T-helper 17 cell (primary cell): ENCODE data around the gene HCFC1. TPM values are rescaled to one million over a fixed set of nuclear protein-coding genes. Genes with fewer than 3 reads are reported as not detected.
A peak's percentile ranks its signal among the peaks of the same experiment; 100 is the strongest.

Experiments used
- ATAC-seq: fragments of 150-1000 bp; cut with Tn5 transposase; 2 replicates; pipeline ENCODE4 v1.10.0; 2021; ENCODE audit warnings: mild to moderate bottlenecking, moderate library complexity
- DNase-seq, 3 donors: peaks; one replicate each; pipeline versions ENCODE4 v3.0.0 to v3.0.0-alpha.2; 2020 to 2021
- H3K9me3 ChIP-seq: one replicate; pipeline ENCODE4 v1.7.0; 2013; ENCODE audit warnings: low read length, mild to moderate bottlenecking; ENCODE audit not compliant: control insufficient read depth, poor library complexity, severe bottlenecking
- H3K27ac Mint-ChIP-seq: one replicate; pipeline ENCODE4 v1.8.0; 2022; ENCODE audit warnings: mild to moderate bottlenecking, moderate library complexity, mixed read lengths
- H3K27me3 Mint-ChIP-seq: one replicate; pipeline ENCODE4 v1.8.0; 2022; ENCODE audit warnings: mixed read lengths
- H3K36me3 Mint-ChIP-seq: one replicate; pipeline ENCODE4 v1.8.0; 2022; ENCODE audit warnings: low read depth, mixed read lengths
- H3K4me1 Mint-ChIP-seq: one replicate; pipeline ENCODE4 v1.8.0; 2022; ENCODE audit warnings: mild to moderate bottlenecking, mixed read lengths
- H3K4me3 Mint-ChIP-seq: one replicate; pipeline ENCODE4 v1.8.0; 2022; ENCODE audit warnings: mild to moderate bottlenecking, moderate library complexity, mixed read lengths
- total RNA-seq, 4 donors: library from RNA in 2 of 4; stranded (reverse) in 2 of 4; gene quantifications; one replicate each; pipeline ENCODE4 v1.2.3 and lab custom pipeline; 2022 to 2026

The HCFC1 gene
- total RNA-seq, 2 donors from 2014 or later: 65.7 to 65.8 TPM

DNA sequence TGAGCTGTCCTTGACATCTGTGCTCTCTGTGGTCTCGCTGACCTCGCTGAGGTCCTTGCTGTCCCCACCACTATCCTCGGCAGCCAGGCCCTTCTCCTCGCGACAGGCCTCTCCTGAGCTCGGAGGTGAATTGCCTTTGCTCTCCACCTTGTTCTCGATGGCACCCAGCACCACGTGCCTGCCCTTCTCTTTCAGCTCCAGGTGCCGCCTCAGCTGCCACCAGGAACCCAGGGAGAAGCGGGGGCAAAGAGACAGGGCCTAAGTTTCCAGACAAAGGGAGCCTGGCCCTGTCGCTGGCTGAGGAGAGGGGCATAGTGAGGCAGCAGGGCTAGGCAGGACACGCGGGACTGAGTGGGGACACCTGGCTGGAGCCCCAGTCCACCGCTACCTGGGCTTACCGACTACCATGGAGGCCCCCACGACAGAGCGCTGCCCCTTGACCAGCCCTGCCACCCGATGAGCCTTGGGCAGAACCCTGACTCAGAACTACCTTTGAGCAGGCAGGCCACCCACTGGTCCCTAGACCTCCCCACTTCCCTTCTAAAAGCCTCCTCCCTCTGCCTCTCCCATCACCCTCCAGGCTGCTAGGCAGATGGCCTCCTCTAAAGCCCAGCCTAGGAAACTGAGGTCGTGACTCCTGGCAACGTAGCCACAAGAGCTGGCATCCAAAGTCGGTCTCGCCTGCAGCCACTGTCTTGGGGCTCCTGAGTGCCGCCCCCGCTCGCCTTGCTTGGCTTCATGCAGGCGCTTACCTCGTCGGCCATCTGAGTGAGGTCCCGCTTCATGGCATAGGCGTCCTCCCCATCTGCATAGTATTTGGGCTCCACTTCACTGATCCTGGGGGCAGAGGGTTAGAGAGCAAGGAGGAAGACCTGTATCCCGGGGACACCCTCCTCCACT, 41.4 kb downstream of the HCFC1 start:
- H3K27ac Mint-ChIP-seq: no peak overlapping the region
- no peaks in the 10 kb centered on the region for H3K27me3 Mint-ChIP-seq
- H3K4me3 Mint-ChIP-seq: no peak overlapping the region
- ATAC-seq (no peak), DNase-seq (no peak)
- no peaks in the 10 kb centered on the region for H3K36me3 Mint-ChIP-seq
- peaks cover 10% of the 10 kb centered on the region for H3K4me1 Mint-ChIP-seq
- no peaks in the 10 kb centered on the region for H3K9me3 ChIP-seq

DNA sequence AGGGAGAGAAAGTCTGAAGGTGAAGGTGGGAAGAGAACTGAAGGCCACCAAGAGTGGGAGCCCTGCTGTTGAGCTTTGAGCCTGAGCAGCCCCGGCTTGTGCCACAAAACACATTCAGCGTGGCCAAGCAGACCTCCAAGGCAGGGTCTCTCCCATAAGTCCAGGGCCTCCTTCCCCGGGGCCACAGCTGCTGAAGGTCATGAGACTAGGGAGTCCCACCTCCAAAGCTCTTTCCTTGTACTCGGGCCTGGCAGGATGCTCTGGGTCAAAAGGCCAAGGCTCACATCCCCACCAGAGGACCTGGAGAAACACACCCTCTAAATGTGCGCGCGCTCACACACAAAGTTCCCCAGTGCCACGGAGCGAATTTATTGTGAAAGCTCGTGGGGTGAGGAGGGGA, 42.0 kb downstream of the HCFC1 start:
- no peaks in the 10 kb centered on the region for H3K36me3 Mint-ChIP-seq
- ATAC-seq (no peak), DNase-seq (no peak)
- peaks cover 12% of the 10 kb centered on the region for H3K4me1 Mint-ChIP-seq
- H3K4me3 Mint-ChIP-seq: no peak overlapping the region
- H3K27me3 Mint-ChIP-seq: no peaks in the 10 kb centered on the region
- H3K27ac Mint-ChIP-seq: no peak overlapping the region
- no peaks in the 10 kb centered on the region for H3K9me3 ChIP-seq

DNA sequence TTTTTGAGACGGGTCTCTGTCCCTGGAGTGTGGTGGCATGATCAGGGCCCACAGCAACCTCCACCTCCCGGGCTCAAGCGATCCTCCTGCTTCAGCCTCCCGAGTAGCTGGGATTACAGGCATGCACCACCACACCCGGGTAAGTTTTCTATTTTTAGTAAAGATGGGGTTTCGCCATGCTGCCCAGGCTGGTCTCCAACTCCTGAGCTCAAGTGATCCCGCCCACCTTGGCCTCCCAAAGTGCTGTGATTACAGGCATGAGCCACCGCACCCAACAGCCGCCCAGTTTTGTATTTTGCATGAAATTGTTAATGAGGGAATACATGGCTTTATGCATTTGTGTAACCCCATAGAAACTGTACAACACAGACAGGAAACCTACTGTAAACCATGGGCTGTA, 42.8 kb downstream of the HCFC1 start:
- Mint-ChIP-seq H3K27ac (peak overlapping the region; percentile 95), H3K27me3 (no peaks in the 10 kb centered on the region), H3K4me1 (peaks cover 15% of the 10 kb centered on the region), H3K36me3 (no peaks in the 10 kb centered on the region), H3K4me3 (peak overlapping the region; percentile 55)
- H3K9me3 ChIP-seq: no peaks in the 10 kb centered on the region
- no peak for DNase-seq
- no peak for ATAC-seq

DNA sequence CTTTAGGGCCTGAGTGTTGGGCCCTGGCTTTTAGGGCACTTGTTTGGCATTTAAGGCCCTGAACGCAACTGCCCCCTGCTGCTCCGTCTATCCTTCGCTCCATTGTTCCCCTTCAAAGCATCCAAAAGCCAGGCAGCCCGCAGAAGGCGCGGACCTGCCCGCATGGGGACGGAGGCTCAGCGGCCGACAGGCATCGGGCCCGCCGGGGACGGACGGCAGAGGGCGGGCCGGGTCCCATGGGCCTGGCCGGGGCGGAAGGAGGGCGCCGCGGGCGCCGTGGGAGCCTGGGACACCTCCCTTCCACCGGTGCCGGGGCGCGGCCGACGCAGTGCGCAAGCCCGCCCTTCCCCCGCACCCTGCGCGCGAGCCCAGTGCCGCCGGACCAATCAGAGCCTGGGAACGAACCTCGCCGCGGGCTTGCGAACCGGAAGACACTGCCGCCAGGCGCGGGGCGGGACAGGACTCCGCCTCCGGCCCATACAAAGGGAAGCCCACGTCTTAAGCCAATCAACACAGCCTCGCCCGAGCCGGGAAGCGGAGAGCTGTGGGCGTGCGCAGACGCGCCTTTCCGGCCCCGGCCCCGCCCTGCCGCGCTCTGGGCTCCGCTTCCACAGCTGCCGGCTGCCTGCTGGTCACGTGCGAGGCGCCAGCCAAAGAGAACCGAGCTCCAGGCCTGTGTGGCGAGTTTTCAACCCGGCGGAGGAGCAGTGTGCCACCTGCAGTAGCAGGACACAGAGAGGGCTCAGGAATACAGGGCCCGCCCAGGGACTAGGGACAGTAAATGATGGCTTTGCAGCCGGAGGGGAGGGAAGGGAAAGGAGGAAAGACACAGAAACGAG, 43.5 kb downstream of the HCFC1 start:
- DNase-seq: peak; percentile 83 to 90 (median 84)
- Mint-ChIP-seq H3K4me1 (peaks cover 19% of the 10 kb centered on the region), H3K36me3 (no peaks in the 10 kb centered on the region), H3K27me3 (no peaks in the 10 kb centered on the region), H3K27ac (peak overlapping the region; percentile 95), H3K4me3 (peak overlapping the region; percentile 92)
- ATAC-seq: peak; percentile 79
- H3K9me3 ChIP-seq: no peaks in the 10 kb centered on the region

DNA sequence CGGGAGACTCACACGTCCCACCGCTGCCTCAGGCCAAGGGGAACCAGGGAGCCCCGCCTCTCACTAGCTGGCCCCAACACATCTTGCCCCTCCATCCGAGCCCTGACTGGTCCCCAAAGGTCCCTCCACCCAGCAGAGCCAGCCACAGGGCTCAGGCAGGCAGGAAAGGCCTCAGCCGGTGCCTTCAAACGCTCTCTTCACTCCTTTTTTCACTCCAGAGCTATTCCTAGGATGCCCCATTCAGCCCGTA, 44.0 kb downstream of the HCFC1 start:
- Mint-ChIP-seq H3K27ac (peak overlapping the region; percentile 95), H3K27me3 (no peaks in the 10 kb centered on the region), H3K36me3 (no peaks in the 10 kb centered on the region), H3K4me3 (peak overlapping the region; percentile 92), H3K4me1 (peaks cover 21% of the 10 kb centered on the region)
- ATAC-seq (no peak), DNase-seq (no peak)
- no peaks in the 10 kb centered on the region for H3K9me3 ChIP-seq

DNA sequence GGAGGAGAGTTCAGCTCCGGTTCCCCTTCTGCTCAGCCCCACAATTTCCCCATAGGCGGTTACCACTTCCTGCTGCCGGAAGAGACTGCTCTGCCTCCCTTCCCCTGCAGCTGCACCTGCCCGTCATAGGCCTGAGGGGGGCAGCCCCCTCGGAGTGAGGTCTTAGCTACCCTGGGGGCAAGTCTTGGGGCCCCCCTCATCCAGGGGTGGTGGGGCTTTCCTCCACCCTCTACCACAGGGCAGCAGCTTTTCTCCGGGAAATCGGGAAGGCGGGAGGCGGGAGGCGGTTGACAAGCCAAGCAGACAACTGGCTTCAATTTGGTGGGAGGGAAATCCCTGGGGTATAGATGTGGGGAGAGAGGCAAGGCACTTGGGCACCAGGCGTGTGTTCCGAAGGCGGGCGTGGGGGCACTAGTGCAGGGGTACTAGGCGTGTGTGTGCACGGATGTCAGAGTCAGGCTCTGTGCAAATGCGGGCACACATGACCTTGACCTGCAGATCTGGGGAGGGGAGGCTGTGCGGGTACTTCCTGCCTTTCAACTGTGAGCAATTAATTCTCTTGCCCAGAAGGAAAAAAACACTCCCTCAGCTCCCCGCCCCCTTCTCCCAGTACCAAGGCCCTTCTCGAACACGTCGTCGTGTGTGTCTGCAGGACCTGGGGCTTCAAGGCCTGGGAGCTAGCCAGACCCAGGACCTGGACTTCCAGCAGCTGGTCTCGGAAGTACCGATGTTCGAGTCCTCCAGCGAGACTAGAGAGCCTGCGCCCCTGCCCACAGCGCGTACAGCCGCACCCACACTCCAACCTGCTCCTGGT, 44.6 kb downstream of the HCFC1 start:
- no peaks in the 10 kb centered on the region for H3K36me3 Mint-ChIP-seq
- H3K9me3 ChIP-seq: no peaks in the 10 kb centered on the region
- ATAC-seq (peak; percentile 60), DNase-seq (peak; percentile 62 to 73 (median 64))
- H3K27me3 Mint-ChIP-seq: no peaks in the 10 kb centered on the region
- H3K4me1 Mint-ChIP-seq: peaks cover 23% of the 10 kb centered on the region
- peak overlapping the region; percentile 92 for H3K4me3 Mint-ChIP-seq
- H3K27ac Mint-ChIP-seq: peak overlapping the region; percentile 95

DNA sequence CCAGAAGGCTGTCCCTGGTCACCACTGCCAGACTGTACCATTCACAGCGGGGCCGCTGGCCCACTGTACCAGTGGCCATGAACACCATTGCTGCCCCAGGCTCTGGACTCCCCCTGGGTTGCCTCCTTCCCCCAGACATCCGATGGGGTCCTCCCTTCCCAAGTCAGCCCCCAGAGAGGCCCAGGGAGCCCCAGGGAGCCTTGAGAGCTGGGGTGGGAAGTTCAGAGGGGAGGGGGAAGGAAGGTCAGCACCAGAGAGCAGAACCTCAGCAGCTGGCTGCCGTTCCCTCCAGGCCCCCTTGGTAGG, 45.1 kb downstream of the HCFC1 start:
- Mint-ChIP-seq H3K27ac (peak overlapping the region; percentile 95), H3K4me1 (peaks cover 21% of the 10 kb centered on the region), H3K27me3 (no peaks in the 10 kb centered on the region), H3K4me3 (peak overlapping the region; percentile 92), H3K36me3 (no peaks in the 10 kb centered on the region)
- H3K9me3 ChIP-seq: no peaks in the 10 kb centered on the region
- ATAC-seq: no peak
- no peak for DNase-seq

DNA sequence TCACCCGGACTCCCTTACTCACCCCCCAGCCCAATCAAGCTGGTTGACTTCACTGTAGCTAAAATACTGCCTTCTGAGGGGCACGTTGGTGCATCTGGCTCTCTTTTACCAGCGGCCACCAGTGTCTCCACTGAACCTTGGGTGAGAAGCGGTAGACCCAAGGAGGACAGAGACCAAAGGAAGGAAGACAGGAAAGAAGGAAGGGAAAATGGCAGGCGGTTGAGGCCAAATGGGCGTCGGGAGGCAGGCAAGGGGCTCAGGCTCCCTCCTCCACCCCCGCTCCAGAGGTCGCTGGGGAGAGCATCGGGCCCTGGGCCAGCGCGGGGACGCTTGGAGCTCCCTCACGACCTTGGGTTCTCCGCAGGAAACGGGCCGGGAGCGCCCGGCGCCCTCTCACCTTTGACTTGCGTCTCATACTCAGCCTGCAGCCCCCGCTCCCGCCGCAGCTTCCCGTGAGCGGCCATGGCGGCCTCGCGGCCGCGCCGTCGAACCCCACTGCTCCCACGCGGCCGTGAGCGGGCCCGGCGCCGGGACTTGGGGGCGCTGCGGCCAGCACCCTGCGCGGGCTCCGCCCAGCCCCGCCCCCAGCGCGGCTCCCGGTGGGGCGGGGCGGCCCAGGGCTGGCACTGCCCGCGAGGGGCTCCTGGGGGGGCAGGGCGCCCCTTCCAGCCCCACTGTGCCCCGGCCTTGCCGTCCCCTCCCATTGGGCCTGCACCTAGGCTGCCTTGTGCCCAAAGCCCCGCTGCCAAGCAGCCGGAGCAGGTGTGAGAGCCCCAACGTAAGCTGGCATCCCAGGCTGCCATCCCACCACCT, 45.7 kb downstream of the HCFC1 start, which contains the start of gene ARHGAP4:
Gene ARHGAP4 (minus strand): TSS at position 526 of the 813 bp plus-strand sequence. CDS start 62 bp downstream, at position 464.
- H3K27me3 Mint-ChIP-seq: no peaks in the 10 kb centered on the region
- ATAC-seq (no peak), DNase-seq (peak in 2 of 3 donors; percentile 29 to 36)
- H3K36me3 Mint-ChIP-seq: no peaks in the 10 kb centered on the region
- H3K4me1 Mint-ChIP-seq: peaks cover 19% of the 10 kb centered on the region
- H3K4me3 Mint-ChIP-seq: peak within 1 kb of the TSS; percentile 92
- H3K9me3 ChIP-seq: no peaks in the 10 kb centered on the region
- peak within 1 kb of the TSS; percentile 95 for H3K27ac Mint-ChIP-seq

DNA sequence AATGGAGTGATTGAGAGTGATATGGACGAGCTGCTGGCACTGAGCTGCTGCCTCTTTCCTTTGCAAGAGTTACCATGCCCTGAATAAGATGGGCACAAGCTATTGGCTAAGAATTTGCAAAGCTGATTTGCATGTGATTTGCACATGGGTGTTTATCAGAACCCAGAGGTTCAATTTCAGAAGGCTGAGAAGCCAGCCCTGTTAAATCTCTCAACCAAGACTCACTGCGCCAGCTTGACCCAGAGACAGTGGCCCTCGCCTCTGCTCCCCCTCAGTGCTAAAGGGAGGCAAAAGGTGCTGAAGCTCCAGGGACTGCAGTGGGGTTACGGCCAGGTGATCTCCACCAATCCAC, 46.3 kb downstream of the HCFC1 start:
- Mint-ChIP-seq H3K27ac (peak overlapping the region; percentile 90), H3K4me3 (peak overlapping the region; percentile 92), H3K4me1 (peaks cover 19% of the 10 kb centered on the region), H3K36me3 (no peaks in the 10 kb centered on the region), H3K27me3 (no peaks in the 10 kb centered on the region)
- DNase-seq: no peak
- ATAC-seq: no peak
- H3K9me3 ChIP-seq: no peaks in the 10 kb centered on the region

DNA sequence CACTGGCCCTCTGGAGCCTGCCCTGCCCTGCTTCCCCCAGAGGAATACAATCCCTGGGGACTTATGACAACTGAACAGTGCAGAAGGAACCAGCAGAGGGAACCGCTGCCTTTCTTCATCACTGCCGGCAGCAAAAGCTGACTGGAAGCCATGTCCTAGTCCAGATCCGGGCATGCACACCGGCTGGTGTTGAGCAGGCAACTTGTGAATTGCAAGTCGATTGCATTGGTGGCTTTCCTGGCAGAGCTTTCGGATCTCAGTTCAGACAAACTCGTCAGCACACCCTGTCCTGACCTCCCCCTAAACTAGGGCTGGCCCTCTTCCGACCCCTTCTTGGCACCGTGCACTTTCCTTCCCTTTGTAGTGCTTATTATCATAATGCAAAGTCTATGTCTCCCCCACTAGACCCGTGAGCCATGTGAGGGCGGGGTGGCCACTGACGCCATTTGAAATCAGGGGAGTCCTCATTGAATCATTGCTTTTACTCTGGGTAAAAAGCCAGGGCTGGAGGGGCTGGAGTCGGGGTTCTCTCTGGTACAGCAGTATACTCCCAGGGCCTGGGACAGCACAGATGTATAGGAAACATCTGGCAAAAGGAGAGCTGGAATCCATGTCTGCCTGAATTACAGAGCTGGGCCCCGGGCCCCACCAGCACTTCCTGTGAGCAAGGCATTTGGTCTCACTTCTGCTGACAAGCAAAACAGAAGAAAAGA, 47.3 kb downstream of the HCFC1 start:
- peak overlapping the region; percentile 90 for H3K27ac Mint-ChIP-seq
- no peaks in the 10 kb centered on the region for H3K27me3 Mint-ChIP-seq
- ATAC-seq (no peak), DNase-seq (peak in 2 of 3 donors; percentile 25 to 38)
- peaks cover 22% of the 10 kb centered on the region for H3K4me1 Mint-ChIP-seq
- H3K36me3 Mint-ChIP-seq: no peaks in the 10 kb centered on the region
- H3K4me3 Mint-ChIP-seq: peak overlapping the region; percentile 92
- no peaks in the 10 kb centered on the region for H3K9me3 ChIP-seq

DNA sequence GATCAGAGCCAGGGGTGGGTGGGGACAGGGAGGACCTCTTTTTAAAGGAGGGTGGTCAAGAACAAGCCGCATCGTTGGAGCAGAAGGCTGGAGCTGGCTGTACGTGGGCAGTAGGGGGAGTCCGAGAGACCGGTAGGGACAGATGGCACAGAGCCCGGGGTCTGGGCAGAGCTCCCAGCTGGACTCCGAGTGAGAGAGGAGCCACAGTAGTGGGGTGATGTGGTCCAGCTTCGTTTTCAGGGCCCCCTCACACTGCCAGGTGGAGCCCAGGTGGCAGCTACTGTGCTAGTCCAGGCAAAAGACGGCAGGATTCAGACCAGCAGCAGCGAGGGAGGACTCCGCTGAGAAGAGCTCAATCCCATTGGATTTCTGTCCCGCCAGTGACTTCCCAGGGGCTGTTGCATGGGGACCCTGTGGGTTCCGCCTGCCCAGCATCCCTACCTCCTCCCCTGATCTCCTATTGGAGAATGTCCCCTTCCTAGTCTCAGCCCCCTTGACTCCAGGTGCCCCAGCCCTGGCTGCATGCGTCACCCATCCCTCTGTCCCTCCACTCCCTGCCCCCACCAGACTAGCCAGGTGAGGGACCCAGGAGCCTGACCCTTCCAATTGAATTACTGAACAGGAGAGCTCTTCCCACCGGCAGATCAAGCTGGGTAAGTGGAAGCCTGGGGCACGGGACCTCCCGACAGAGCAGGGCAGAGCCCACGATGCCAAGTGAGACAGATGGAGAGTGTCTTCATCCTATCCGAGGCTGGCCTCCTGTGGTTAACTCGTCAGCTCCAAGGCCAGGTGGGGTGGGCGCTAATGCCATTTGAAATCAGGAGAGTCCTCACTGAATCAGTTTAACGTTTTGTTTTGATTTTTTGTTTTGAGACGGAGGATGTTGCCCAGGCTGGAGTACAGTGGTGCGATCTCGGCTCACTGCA, 48.4 kb downstream of the HCFC1 start:
- Mint-ChIP-seq H3K4me1 (peaks cover 19% of the 10 kb centered on the region), H3K36me3 (no peaks in the 10 kb centered on the region)

More for the DNA sequence above, 48.4 kb downstream of the HCFC1 start:
- Mint-ChIP-seq H3K27ac (peak overlapping the region; percentile 90), H3K27me3 (no peaks in the 10 kb centered on the region), H3K4me3 (peak overlapping the region; percentile 92)
- ATAC-seq: no peak
- DNase-seq: no peak
- no peaks in the 10 kb centered on the region for H3K9me3 ChIP-seq
